ENCODE measurements around the gene RMDN3.

DNA sequence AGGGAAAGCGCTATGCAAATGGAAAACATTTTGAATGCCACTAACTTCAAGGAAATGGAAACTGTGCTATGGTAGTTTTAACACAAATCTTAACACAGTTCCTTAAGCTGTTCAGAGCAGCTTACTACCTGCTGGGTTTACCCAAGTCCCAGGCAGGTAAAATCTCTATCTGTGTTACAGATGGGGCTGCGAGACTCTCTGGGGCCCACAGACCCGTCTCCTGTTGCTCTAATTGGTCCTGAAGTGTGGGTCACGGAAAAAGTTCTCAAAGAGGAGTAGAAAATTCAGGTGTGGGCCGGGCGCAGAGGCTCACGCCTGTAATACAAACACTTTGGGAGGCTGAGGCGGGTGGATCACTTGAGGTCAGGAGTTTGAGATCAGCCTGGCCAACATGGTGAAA lies 34.9 kb upstream of the RMDN3 start:
- TF ChIP-seq, protein P1, sequence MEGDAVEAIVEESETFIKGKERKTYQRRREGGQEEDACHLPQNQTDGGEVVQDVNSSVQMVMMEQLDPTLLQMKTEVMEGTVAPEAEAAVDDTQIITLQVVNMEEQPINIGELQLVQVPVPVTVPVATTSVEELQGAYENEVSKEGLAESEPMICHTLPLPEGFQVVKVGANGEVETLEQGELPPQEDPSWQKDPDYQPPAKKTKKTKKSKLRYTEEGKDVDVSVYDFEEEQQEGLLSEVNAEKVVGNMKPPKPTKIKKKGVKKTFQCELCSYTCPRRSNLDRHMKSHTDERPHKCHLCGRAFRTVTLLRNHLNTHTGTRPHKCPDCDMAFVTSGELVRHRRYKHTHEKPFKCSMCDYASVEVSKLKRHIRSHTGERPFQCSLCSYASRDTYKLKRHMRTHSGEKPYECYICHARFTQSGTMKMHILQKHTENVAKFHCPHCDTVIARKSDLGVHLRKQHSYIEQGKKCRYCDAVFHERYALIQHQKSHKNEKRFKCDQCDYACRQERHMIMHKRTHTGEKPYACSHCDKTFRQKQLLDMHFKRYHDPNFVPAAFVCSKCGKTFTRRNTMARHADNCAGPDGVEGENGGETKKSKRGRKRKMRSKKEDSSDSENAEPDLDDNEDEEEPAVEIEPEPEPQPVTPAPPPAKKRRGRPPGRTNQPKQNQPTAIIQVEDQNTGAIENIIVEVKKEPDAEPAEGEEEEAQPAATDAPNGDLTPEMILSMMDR (conservative IDR thresholded peaks at IDR 0.05; ENCODE audit: low read length): no peak
- no peak for TF ChIP-seq EZH2phosphoT487 (IDR thresholded peaks at IDR 0.05; ENCODE audit: borderline replicate concordance)

Measured in Loucy (cell line).